Cerebellar cortex (tissue), 1 donor: ENCODE data around the gene MEI4.

Experiments used
- DNase-seq: peaks from one replicate; pipeline ENCODE4 v3.0.0-alpha.2; 2015; ENCODE audit warnings: low spot score

The MEI4 gene

DNA sequence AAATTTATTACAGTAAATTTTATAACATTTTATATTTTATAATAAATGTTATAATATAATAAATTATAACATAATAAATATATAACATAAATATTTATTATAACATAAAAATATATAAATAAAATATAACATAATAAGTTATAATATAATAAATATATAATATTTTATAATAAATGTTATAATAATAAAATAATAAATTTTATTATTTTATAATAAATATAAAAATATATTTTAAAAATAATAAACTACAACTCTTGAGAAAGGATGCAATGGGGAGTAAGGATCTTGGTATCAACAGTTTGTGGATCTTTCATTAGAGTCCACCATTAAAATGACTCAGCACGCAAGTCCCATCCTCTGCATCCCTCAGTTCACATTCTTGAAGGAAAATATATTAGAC is 312.6 kb downstream of the MEI4 start:
- no peak for DNase-seq

DNA sequence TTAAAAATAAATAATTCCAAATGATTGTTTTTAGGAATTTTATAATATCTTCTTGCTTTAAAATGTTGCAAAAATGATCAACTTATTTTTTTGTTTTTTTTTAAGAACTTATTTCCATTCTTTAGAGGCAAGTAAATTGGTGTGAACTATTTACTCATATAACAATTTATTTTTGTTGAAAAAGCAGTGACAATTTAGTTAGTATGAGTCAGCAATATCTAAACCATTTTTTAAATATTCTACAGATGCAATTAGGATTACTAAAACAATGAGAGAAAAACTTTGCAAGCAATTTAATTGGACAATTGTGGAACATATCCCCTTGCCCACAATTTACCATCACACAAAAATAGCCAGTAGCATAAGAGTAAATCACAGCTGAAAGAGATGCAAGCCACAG is 319.5 kb downstream of the MEI4 start:
- no peak for DNase-seq
